H54 (cell line): ENCODE measurements around the gene PANK2.
"Not testable (repeated sequence)": the region's sequence is repeated elsewhere in the genome, so short reads cannot be mapped to it uniquely, and the experiment has no call there.

Experiments
- DNase-seq: peaks from one replicate; pipeline ENCODE4 v3.0.0; 2011; ENCODE audit warnings: low spot score, mixed read lengths; ENCODE audit not compliant: insufficient read length
- FAIRE-seq: peaks from 3 replicates; lab custom pipeline; 2011; peaks lifted over from hg19 to GRCh38; lab: Jason Lieb, UNC
- POLR2A ChIP-seq: IDR thresholded peaks from 2 replicates; pipeline ENCODE4 v1.6.1; 2011; ENCODE audit warnings: low read depth, mild to moderate bottlenecking, low read length

Gene PANK2

GRCh38 chr20:3935295-3935955 is 46.2 kb downstream of the PANK2 start:
- TF ChIP-seq POLR2A: no peak
- FAIRE-seq: no peak
- no peak for DNase-seq

- DNase-seq (no peak), FAIRE-seq (no peak)
- TF ChIP-seq POLR2A: no peak
These were observed 46.8 kb downstream of the PANK2 start for GRCh38 chr20:3935956-3936340.

GRCh38 chr20:3937618-3938017 is 48.4 kb downstream of the PANK2 start:
- FAIRE-seq: no peak
- TF ChIP-seq POLR2A: no peak

GRCh38 chr20:3940905-3941304 is 51.7 kb downstream of the PANK2 start:
- FAIRE-seq (no peak), DNase-seq (no peak)
- no peak for TF ChIP-seq POLR2A

More at GRCh38 chr20:3937618-3938017, 48.4 kb downstream of the PANK2 start:
- DNase-seq: no peak

- FAIRE-seq, DNase-seq: not testable (repeated sequence)
These were observed 57.5 kb downstream of the PANK2 start for GRCh38 chr20:3946666-3947065.

GRCh38 chr20:3964719-3965118 is 75.5 kb downstream of the PANK2 start:
- FAIRE-seq (no peak), DNase-seq (no peak)
- TF ChIP-seq POLR2A: no peak

GRCh38 chr20:3966571-3966970 is 77.4 kb downstream of the PANK2 start:
- no peak for DNase-seq
- no peak for TF ChIP-seq POLR2A
- FAIRE-seq: no peak

- DNase-seq: no peak
- FAIRE-seq: peak; percentile 62
- no peak for TF ChIP-seq POLR2A
These were observed 80.8 kb downstream of the PANK2 start for GRCh38 chr20:3970016-3970415.

GRCh38 chr20:3971145-3971544 is 82.0 kb downstream of the PANK2 start:
- FAIRE-seq: peak; percentile 75
- no peak for TF ChIP-seq POLR2A
- no peak for DNase-seq

- FAIRE-seq (no peak), DNase-seq (no peak)
- no peak for TF ChIP-seq POLR2A
These were observed 83.0 kb downstream of the PANK2 start for GRCh38 chr20:3972161-3972560.

GRCh38 chr20:3972631-3973030 is 83.4 kb downstream of the PANK2 start:
- not testable (repeated sequence) for FAIRE-seq, DNase-seq

GRCh38 chr20:3973705-3974104 is 84.5 kb downstream of the PANK2 start:
- no peak for FAIRE-seq
- TF ChIP-seq POLR2A: no peak

GRCh38 chr20:3976511-3976910 is 87.3 kb downstream of the PANK2 start:
- no peak for TF ChIP-seq POLR2A
- peak; percentile 76 for FAIRE-seq
- DNase-seq: no peak

More at GRCh38 chr20:3973705-3974104, 84.5 kb downstream of the PANK2 start:
- no peak for DNase-seq
